Measurements from ENCODE around the gene SHMT1. TPM values are rescaled to one million over a fixed set of nuclear protein-coding genes. Genes with fewer than 3 reads are reported as not detected.

Gene SHMT1
- total RNA-seq, 1 donor from 2014 or later = 5.1 TPM

DNA sequence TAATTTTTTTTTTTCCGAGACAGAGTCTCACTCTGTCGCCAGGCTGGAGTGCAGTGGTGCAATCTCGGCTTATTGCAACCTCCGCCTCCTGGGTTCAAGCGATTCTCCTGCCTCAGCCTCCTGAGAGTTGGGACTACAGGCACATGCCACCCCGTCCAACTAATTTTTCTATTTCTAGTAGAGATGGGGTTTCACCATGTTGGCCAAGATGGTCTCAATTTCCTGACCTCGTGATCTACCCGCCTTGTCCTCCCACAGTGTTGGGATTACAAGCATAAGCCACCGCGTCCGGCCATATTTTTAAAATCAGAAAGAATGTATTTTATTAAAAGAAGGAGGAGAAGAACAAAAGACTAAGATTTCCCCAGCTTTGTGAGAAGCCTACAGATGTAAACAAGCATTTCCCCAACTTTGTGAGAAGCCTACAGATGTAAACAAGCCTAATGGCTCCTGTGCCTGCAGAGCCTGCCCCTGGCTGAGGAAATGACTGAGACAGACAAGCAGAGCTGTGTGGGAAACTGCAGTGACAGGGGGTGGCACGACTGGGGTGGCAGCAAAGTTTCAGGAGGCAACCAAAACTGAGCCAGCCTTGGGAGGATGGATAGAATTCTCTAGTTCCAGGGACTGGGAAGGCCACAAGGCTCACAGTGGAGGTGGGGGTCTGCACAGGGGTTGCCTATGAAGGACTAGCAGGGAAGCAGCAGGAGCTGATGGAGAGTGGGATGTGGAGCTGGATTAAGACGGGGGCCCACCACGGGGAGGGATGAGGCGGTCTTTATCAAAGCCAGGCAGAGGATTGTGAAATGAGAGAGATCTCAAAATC is 71.4 kb downstream of the SHMT1 start:
- DNase-seq (ENCODE audit: low spot score) = no peak

DNA sequence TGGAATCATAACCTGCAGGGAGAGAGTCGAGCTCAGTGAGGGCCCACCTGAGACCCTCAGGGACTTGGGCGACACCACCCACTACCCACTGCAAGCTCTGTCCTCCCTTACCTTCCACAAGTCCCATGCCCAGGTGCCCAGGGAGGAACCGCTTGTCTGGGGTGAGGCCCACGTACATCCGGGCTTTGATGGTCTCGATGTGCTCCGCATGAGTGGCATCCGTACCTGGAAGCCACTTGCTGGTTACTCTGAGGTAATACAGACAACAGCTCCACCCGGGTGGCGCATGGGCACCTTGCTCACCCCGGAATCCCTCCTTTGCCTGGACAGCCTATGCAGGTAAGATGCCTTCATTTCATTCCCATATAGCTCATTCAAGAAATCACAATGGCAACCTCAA is 78.1 kb downstream of the SHMT1 start:
- no peak for DNase-seq (ENCODE audit: low spot score)

DNA sequence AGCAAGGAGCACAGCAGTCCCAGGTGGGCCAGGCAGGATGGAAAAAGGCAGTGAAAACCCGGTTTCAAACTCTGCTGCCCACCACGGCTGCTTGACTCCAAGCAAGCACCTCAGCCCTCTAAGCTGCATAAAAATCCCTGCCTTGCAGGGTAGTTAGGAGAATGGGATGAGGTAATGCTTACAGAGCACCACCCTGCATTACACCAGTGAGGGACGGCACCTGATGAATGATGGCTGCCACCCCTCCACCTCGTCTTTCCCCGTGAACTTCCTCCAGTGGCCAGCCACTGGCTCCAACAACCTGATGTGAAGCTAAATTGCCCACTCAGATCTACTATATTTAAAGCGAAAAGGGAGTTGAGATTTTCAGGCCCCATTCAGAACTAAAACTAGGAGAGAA is 81.6 kb downstream of the SHMT1 start:
- DNase-seq (ENCODE audit: low spot score) = no peak

DNA sequence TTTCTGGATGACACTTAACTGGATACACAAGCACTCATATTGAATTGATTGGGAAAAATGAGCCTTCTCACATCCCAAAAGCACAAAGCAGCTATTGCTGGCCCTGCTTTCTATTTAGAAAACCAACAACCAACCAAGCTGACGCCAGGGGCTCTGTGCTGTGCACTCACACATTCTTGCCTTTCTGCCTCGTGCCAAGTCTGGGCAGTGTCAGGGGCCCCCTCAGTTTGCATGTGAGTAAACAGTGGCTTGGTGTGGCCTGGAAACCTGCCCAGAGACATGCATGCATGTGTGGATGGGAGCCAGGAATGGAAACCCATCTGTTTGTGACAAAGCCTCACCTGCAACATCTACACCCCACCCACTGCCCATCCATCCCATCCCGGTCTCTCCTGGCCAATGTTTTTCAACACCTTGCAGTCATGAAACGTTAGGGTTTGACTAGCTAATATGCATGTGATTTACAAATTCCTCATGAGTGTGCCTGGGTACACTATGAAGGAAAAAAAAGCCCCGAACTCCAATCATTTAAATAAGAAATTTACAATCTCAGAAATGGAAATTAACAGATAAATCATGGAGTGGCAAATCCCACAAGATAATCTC is 82.5 kb downstream of the SHMT1 start:
- no peak for DNase-seq (ENCODE audit: low spot score)

DNA sequence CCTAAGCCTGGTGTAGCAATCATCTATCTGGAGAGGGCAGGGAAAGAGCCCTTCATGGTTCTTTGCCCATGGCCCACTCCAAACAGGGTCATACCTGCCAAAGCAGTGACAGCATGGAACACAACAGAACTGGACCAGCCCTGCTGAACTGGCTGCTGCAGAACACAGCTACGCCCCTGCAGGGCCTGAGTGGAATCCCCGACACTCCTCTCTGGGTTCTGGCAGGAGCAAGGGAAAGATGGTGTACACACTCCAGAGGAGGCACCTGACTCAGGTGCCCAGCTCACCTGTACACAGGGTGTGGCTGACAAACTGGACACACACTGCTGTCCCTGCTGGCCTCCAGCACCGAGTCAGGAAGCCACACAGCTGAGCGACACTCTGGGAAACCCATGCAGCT is 83.1 kb downstream of the SHMT1 start:
- no peak for DNase-seq (ENCODE audit: low spot score)

DNA sequence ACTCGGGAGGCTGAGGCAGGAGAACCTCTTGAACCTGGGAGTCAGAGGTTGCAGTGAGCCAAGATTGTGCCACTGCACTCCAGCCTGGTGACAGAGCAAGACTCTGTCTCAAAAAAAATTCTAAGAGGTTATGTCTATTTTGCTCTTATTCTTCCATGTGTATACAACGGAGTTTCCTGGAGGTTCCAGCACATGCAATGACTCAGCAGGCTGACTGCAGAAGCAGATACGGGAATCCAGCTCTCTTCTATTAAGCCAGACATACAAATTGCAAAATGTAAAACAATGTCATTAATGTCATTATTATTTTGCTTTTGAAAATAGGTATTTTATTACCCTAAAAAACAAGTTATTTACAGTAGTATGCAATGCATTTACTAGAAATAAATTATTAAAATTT is 84.5 kb downstream of the SHMT1 start:
- no peak for DNase-seq (ENCODE audit: low spot score)

Other genes starting within 250 kb of the SHMT1 start
- 86.2 TPM for gene ALKBH5, start 179.7 kb downstream of the SHMT1 start, total RNA-seq (ENCODE audit: insufficient read depth, low replicate concordance)
- gene LLGL1, start 137.9 kb downstream of the SHMT1 start, total RNA-seq (ENCODE audit: insufficient read depth, low replicate concordance) = 21.2 TPM
- 118 TPM for gene FLII, start 104.8 kb downstream of the SHMT1 start, total RNA-seq (ENCODE audit: insufficient read depth, low replicate concordance)
- 15.9 TPM for gene MIEF2, start 102.9 kb downstream of the SHMT1 start, total RNA-seq (ENCODE audit: insufficient read depth, low replicate concordance)
- 16.1 TPM for gene TOP3A, start 48.6 kb downstream of the SHMT1 start, total RNA-seq (ENCODE audit: insufficient read depth, low replicate concordance)
- gene SMCR8, start 48.3 kb downstream of the SHMT1 start, total RNA-seq (ENCODE audit: insufficient read depth, low replicate concordance) = 7.2 TPM
- 0.24 TPM for gene EVPLL, start 14.2 kb upstream of the SHMT1 start, total RNA-seq (ENCODE audit: insufficient read depth, low replicate concordance)
- 0.48 TPM for gene LGALS9C, start 113.2 kb upstream of the SHMT1 start, total RNA-seq (ENCODE audit: insufficient read depth, low replicate concordance)

Measured in umbilical cord (tissue), 2 donors.